Left ventricle myocardium inferior (tissue), 1 donor: Measurements from ENCODE around the gene AGBL5. TPM values are rescaled to one million over a fixed set of nuclear protein-coding genes. Genes with fewer than 3 reads are reported as not detected.
"Not testable (repeated sequence)": the region's sequence is repeated elsewhere in the genome, so short reads cannot be mapped to it uniquely, and the experiment has no call there.

Source experiments
- DNase-seq: peaks from one replicate; pipeline ENCODE4 v3.0.0-alpha.2; 2020
- H3K27ac ChIP-seq: fragments of 200-600 bp; replicated peaks from 2 replicates; pipeline ENCODE4 v1.8.0; 2021
- H3K27me3 ChIP-seq: fragments of 200-600 bp; 2 replicates; pipeline ENCODE4 v1.8.0; 2021; ENCODE audit warnings: low read depth
- H3K36me3 ChIP-seq: fragments of 200-600 bp; 2 replicates; pipeline ENCODE4 v1.8.0; 2021
- H3K4me1 ChIP-seq: fragments of 200-600 bp; 2 replicates; pipeline ENCODE4 v1.8.0; 2021
- H3K4me3 ChIP-seq: fragments of 200-600 bp; 2 replicates; pipeline ENCODE4 v1.8.0; 2021; ENCODE audit warnings: mild to moderate bottlenecking, moderate library complexity
- H3K9me3 ChIP-seq: fragments of 200-600 bp; replicated peaks from 2 replicates; pipeline ENCODE4 v1.8.0; 2021
- intact Hi-C: fragments of 100-400 bp; cut with micrococcal nuclease; formaldehyde crosslinking; loops from one replicate; pipeline ENCODE4 v1.11.0; 2022
- total RNA-seq: library from RNA; stranded (reverse); fragmentation: NEBNext Ultra II Directional; extraction: Animal tissue kit (Norgen Biotek cat#: 25700); gene quantifications from one replicate; pipeline ENCODE4 v1.2.1, GENCODE V29; 2021
- TF ChIP-seq, protein P1 (sequence below): fragments of 200-600 bp; IDR thresholded peaks from 2 replicates; pipeline ENCODE4 v1.8.0; 2021; ENCODE audit warnings: antibody characterized with exemption, mild to moderate bottlenecking, borderline replicate concordance
- donor health status: DM: no; HTN: yes; CAD: no; lungs with severe emphysema.

Gene AGBL5
- total RNA-seq, 1 donor from 2014 or later = 10.0 TPM

DNA sequence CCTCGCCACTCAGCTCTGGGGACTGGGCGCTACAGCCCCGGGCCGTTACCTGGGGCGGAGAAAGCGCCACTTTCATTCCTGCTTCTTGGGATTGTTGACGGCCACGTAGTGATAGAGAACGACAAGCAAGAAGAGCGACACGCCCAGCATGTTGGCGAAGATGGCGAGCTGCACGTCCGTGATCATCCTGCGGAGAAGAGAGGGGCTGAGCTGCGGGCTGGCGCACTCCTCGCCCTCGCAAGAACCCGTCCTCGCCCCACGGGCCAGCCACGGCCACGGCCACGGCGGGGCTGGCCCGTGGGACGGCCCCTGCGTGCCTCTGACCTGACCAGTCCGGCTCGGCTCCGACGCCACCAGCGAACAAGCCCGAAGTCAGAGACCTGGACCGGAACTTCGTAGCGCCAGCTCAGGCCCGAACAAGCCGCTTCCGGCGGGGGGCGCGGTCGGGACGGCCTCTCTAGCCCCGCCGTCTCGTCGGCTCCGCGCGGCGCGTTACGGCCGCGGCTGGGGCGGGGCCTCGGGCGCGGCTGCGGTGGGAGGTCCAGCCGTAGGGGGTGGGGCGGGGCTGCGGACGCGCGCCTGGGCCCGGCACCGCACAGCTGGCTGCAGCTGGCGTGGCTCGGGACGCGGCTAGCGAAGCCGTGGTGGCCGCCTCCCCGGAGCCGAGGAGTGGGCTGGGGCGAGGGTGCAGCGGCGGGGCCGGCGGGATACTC lies 20.0 kb downstream of the AGBL5 start, which contains the start of gene OST4:
OST4 (minus strand) TSS at position 378 of the 713 bp plus-strand sequence.
- TF ChIP-seq, protein P1, sequence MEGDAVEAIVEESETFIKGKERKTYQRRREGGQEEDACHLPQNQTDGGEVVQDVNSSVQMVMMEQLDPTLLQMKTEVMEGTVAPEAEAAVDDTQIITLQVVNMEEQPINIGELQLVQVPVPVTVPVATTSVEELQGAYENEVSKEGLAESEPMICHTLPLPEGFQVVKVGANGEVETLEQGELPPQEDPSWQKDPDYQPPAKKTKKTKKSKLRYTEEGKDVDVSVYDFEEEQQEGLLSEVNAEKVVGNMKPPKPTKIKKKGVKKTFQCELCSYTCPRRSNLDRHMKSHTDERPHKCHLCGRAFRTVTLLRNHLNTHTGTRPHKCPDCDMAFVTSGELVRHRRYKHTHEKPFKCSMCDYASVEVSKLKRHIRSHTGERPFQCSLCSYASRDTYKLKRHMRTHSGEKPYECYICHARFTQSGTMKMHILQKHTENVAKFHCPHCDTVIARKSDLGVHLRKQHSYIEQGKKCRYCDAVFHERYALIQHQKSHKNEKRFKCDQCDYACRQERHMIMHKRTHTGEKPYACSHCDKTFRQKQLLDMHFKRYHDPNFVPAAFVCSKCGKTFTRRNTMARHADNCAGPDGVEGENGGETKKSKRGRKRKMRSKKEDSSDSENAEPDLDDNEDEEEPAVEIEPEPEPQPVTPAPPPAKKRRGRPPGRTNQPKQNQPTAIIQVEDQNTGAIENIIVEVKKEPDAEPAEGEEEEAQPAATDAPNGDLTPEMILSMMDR = no peak
- DNase-seq = peak; percentile 95
- H3K9me3 ChIP-seq = no peaks in the 10 kb centered on the region
- H3K27me3 ChIP-seq = no peaks in the 10 kb centered on the region
- H3K27ac ChIP-seq = peak within 1 kb of the TSS; percentile 93
- intact Hi-C loops = no loop called here
- peaks cover 25% of the 10 kb centered on the region for H3K36me3 ChIP-seq
- H3K4me1 ChIP-seq = peaks cover 75% of the 10 kb centered on the region
- H3K4me3 ChIP-seq = peak within 1 kb of the TSS; percentile 94

DNA sequence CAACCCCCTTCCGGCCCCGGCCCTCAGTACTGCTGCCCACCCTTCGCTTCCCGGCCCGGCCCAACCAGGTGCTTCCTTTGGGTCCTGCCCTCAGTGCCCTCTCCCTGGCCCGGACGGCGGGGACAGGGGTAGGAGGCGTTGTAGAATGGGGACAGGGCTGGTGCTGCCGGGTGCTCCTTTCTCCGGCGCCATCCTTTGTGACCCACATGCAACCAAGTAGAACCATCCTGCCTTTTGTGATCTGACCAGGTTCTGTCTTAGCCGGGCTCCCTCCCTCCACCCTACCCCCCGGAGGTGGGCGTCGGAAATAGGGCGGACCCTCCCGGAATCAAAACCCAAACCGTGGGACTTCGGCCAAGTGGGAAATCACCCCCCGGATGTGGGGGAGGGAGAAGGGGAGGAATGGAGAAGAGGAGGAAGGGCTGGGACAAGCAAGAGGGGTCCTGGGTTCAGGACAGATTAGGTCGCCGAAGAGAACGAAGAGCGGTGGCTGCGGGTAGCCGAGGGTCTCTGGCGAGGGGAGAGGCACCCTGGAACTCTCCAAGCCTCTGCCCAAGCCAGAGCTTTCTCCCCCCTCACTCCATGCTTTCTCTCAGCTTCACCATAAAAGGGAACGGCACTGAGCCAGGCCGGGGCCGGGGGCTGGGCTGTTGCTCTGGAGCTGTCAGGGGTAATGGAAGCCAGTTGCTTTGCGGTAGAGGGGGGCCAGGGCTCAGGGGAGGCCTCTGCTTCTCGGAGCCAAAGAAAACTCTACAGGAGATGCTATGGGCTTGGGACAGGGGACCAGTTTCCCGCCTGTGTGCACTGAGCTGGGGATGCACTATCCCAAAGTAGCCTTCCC lies 20.7 kb downstream of the AGBL5 start:
- DNase-seq = peak; percentile 84
- TF ChIP-seq, protein P1 = no peak

DNA sequence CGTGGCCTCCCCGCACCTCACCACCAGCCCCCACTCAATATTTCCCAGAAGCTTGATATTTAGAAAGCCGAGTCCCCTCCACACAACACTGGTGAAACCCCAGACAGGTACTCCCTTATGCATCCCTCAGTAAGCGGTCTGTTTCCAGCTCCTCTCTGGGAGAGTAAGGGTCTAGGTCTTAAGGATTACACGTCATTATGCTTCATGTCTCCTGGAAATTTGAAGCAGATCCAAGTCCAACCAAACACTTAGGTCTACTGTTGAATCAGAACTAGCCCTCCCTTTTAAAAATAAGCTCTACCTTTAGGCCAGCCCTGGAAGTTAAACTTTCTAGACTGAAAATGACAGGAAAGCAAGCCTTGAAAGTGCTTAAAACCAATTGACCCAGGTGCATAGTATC lies 21.5 kb downstream of the AGBL5 start:
- peaks cover 86% of the 10 kb centered on the region for H3K4me1 ChIP-seq
- H3K4me3 ChIP-seq = peak overlapping the region; percentile 94
- H3K9me3 ChIP-seq = no peaks in the 10 kb centered on the region
- no peak for DNase-seq
- TF ChIP-seq, protein P1 = no peak
- H3K27me3 ChIP-seq = no peaks in the 10 kb centered on the region
- H3K36me3 ChIP-seq = peaks cover 19% of the 10 kb centered on the region
- H3K27ac ChIP-seq = peak overlapping the region; percentile 93
- intact Hi-C loops = no loop called here

More for the DNA sequence above, 20.7 kb downstream of the AGBL5 start:
- Histone ChIP-seq H3K27me3 (no peaks in the 10 kb centered on the region), H3K4me1 (peaks cover 79% of the 10 kb centered on the region), H3K36me3 (peaks cover 22% of the 10 kb centered on the region), H3K27ac (peak overlapping the region; percentile 93), H3K4me3 (peak overlapping the region; percentile 94), H3K9me3 (no peaks in the 10 kb centered on the region)
- intact Hi-C loops = no loop called here

DNA sequence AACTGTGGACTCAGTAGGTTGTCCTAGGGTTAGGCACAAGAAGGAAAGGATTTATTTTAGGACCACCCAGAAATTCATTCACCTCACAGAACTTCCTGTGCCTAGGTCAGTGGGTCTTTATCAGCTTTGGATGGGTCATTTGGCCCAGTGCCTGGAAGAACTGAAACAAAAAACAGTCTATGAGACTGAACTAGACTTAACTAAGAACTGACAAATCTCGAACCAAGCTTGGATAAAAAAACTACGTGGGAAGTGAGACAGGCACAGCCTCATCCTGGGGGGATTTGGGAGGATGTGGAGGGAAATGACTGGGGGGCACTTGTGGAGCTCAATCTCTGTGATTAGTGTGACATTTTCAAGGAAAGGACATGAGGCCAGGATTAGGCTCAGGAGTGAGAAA lies 22.3 kb downstream of the AGBL5 start:
- H3K4me3 ChIP-seq = no peak overlapping the region
- H3K27me3 ChIP-seq = no peaks in the 10 kb centered on the region
- TF ChIP-seq, protein P1 = no peak
- DNase-seq = no peak
- peaks cover 79% of the 10 kb centered on the region for H3K4me1 ChIP-seq
- H3K9me3 ChIP-seq = no peaks in the 10 kb centered on the region
- peak overlapping the region; percentile 93 for H3K27ac ChIP-seq
- intact Hi-C loops = no loop called here
- H3K36me3 ChIP-seq = peaks cover 10% of the 10 kb centered on the region

DNA sequence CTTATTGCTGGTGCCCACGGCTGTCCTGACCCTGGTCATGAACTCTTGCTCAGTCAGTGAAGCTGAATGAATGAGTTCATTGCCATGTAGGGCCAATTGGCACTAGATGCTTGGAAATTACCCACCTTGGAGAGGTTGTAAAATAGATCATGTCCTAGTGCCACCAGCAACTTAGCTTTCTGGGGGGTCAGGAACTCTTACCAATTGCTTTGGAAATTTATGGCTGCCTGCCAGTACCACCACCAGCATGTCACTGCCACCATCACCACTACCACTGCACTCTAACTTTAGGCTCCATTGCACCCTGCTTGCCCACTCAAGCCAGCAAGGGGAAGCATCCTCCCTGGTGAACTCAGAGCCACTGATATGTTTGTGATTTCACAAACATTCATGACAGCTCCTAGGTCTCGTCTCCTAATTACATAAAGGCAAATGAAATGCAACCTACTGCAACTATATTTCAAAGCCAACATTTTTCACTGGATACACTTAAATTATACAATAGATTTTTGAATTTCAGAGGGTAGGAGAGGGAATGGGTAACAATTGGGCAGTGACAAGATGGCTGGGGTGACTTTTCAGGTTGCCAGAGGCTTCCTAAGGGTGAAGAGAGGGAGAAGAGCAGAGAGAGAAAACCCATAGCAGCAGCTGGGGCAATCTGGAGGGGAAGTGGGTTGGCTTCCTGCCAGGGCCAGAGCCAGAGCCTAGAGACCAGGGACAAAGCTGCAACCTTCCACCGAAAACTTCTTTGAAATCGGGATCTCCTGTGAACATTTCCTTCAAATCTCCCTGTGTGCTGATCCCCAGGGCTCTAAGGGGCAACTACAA lies 23.5 kb downstream of the AGBL5 start:
- Histone ChIP-seq H3K4me1 (peaks cover 69% of the 10 kb centered on the region), H3K9me3 (no peaks in the 10 kb centered on the region), H3K27me3 (no peaks in the 10 kb centered on the region), H3K27ac (peak overlapping the region; percentile 93), H3K36me3 (no peaks in the 10 kb centered on the region), H3K4me3 (no peak overlapping the region)
- TF ChIP-seq, protein P1 = no peak
- intact Hi-C loops = no loop called here
- DNase-seq = peak; percentile 66

DNA sequence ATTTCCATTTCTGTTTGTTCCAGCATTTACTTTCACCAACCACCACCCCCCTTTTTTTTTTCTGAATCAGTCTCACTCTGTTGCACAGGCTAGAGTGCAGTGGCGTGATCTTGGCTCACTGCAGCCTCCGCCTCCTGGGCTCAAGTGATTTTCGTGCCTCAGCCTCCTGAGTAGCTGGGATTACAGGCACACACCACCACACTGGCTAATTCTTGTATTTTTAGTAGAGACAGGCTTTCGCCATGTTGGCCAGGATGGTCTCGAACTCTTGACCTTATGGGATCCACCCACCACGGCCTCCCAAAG lies 24.1 kb downstream of the AGBL5 start:
- DNase-seq, H3K4me3 ChIP-seq, intact Hi-C loops, H3K36me3 ChIP-seq, H3K9me3 ChIP-seq, H3K27me3 ChIP-seq: not testable (repeated sequence)
- H3K27ac ChIP-seq = peak overlapping the region; percentile 93
- H3K4me1 ChIP-seq = peaks cover 69% of the 10 kb centered on the region
